Non-pigmented ciliary epithelial cell (primary cell): ENCODE results near the gene PKD1.

ENCODE experiments used
- DNase-seq: peaks from one replicate; pipeline ENCODE4 v3.0.0-alpha.2; 2010; ENCODE audit warnings: low read depth

The PKD1 gene

GRCh38 chr16:2046893-2047329 is 88.8 kb downstream of the PKD1 start:
- no peak for DNase-seq

DNA sequence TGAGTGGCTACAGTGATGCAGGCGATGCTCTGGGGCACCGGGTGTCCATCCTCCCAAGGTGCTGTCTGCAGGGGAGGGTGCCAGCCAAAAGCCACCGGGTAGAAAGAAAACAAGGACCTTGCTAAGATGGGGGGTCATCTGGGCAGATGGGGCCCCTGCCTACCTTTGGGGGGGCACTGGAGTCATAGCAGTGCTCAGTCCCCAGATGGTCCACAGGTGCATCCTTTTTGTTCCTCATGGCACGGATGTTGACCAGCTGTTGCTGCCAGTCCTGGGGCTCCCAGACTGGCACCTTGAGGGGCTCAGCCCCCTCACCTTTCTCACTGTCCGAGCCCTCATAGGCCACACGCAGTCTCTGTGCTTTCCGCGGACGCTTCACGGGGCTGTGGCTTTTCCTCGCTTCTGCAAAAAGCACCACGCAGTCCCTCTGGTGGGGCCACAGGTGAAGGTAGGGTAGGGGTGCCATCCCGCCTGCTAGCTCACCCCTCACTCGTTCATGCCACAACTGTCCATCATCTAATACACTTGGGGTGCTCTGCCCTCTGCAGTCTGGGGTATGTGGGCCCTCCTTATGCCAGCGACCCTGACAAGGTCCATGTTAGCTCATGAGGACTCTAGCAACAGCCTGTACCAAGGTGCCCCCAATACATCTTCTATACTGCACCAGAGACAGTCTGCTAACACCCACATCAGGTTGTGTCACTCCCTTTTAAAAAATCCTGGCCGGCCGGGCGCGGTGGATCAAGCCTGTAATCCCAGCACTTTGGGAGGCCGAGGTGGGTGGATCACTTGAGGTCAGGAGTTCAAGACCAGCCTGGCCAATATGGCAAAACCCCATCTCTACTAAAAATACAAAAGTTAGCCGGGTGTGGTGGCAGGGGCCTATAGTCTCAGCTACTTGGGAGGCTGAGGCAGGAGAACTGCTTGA is 89.5 kb downstream of the PKD1 start:
- no peak for DNase-seq

DNA sequence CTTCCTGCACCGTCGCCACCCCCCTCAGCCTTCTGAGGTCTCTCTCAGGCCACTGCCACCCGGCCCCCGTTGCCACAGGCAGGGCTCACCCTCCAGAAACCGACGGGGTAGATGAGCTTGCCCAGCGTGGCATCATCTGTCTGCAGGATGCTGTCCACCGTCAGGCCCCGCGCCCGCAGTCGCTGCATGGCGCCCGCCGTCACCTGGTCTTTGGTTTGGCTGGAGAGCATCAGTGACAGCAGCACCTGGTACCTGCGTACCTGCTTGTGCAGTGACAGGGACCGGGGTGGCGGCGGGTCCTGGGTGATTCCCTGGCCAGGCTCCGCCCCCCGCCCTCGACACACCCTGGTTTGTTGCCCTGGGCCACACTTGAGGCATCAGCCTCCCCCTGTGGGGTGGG is 91.2 kb downstream of the PKD1 start:
- DNase-seq = no peak

DNA sequence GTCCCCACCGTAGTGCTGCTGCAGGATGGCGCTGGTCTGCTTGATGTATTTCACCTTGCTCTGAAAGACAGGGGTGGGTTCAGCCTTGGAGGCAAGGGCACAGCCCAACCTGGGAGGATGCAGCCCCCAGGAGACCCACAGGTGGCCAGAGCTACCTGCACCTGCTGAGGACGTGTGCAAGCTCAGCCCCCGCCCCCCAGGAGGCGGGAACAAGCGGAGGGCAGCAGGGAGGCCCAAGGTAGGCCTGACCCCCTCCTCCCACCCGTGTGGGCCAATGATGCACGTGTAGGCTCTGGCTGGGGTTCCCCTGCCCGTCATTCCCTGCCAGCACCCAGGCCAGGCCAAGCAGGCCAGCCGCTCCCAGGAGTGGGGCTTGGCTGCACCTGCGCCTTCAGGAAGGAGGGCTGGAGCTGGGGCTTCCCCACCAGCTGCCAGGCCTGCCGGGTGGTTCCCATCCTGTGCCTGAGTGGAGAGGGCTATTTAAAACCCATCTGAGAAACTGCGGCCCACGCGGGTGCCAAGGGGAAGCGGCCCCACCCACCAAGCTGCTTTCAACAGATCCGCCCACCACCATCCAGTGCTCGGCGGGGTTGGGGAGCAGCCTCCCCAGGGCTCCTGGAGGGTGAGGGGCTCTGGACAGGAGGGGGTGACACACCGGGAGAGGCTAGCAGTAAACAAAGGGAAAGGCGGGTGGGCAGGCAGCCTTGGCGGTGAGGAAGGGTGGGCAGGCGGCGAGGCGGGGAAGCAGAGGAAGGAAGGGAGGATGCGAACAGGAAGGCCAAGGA is 91.8 kb downstream of the PKD1 start:
- no peak for DNase-seq

GRCh38 chr16:2042986-2043666 is 92.6 kb downstream of the PKD1 start:
- DNase-seq = no peak

DNA sequence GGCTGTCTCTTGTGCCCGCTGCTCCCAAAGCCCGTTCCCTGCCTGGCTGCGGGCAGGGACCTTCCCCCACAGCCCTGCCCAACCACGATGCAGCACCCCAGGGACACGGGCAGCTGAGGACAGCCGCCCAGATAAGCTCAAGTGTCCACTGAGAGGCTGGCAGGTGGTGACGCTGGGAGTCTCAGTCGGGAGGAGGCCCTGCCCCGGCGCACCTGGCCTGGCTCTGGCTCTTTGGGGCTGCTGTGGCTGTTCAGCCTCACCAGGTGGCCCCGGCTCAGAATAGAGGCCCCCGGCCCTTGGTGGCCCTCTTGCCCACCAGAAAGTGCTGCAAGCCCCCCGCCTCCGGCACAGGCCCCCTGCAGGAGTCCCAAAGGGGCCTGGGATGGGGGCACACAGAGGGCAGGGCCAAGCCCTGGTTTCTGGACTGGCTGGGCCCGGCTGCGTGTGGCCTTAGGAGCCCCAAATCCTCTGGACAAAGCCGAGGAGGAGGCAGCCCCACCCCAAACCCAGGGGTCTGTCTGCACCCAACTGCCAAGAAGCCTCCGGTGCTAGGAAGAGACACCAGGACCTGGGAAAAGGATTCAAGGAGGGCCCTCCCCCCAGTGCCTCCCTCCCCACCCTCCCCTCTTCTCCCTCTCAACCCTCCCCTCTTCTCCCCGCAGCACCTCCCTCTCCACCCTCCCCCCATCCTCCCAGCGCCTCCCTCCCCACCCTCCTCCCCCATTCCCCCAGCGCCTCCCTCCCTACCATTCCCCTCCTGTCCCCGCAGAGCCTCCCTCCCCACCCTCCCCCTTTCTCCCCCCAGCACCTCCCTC is 93.3 kb downstream of the PKD1 start:
- no peak for DNase-seq

DNA sequence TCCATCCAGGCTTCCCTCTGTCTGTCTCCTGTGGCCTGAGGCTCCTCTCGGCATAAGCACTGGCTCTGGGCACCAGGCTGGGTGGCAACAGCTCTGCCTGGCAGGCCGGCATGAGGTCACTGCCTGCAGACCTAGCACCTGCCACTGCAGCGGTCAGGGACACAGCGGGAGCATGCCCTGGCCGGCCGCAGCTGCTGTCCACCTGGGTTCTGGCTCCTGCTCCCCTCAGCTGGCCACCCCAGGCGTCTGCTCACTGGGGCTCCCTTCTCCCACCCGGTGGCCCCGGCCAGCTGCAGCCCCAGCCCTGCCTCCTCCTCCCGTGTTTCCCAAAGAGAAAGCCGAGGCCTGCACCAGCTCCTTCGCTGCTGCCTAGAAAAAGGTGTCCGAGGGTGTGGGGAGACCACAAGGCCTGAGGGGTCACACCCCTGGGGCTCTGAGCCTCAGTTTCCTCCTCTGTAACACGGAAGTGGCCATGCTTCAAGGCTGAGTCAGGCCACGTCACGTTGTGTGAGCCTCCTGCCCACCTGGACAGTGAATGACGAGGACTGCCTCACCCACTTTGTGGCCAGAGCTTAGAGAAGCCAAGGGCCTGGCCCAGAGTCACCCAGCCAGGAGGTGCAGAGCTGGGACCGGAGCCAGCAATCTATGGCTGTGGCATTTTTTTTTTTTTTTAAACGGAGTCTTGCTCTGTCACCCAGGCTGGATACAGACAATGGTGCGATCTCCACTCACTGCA is 94.7 kb downstream of the PKD1 start:
- no peak for DNase-seq

- DNase-seq = no peak
Observed at GRCh38 chr16:2040041-2040786, 95.5 kb downstream of the PKD1 start.

- DNase-seq = no peak
Observed at GRCh38 chr16:2039274-2040031, 96.2 kb downstream of the PKD1 start.
